K562 (cell line): ENCODE data around the gene S100A1. TPM values are rescaled to one million over a fixed set of nuclear protein-coding genes. Genes with fewer than 3 reads are reported as not detected.

Experiments
- ATAC-seq: fragments of 200-7000 bp; cut with Tn5 transposase; 3 replicates; pipeline ENCODE4 v1.9.1; 2020; ENCODE audit warnings: moderate library complexity
- BruUV-seq: library from RNA; stranded (reverse); fragments of 400-500 nt; replicated peaks from 2 replicates; lab custom pipeline; 2021; lab: Mats Ljungman, UMichigan
- CTCF ChIA-PET: fragments of 300-600 bp; formaldehyde crosslinking; extraction: SDS; loops from one replicate; lab custom pipeline; 2021; ENCODE audit warnings: low intra/inter-chr PET ratio; lab: Yijun Ruan, JAX
- POLR2A ChIA-PET: fragments of 300-600, 350-650 bp; sonication (Branson Sonifier 250); formaldehyde crosslinking; extraction: SDS; loops from one replicate; lab custom pipeline; 2021; ENCODE audit warnings: antibody characterized with exemption, inconsistent platforms; lab: Yijun Ruan, JAX
- DNase-seq, 4 experiments: peaks; one replicate each; pipeline versions ENCODE4 v3.0.0 to v3.0.0-alpha.2; 2011 to 2018; ENCODE audit warnings: low spot score in 3 of 4, mixed read lengths in 3 of 4; ENCODE audit errors: extremely low read depth in 1 of 4
- FAIRE-seq: peaks from 2 replicates; lab custom pipeline; 2011; peaks lifted over from hg19 to GRCh38; lab: Jason Lieb, UNC
- H2AFZ ChIP-seq: 2 replicates; pipeline ENCODE4 v1.6.0; 2011; ENCODE audit warnings: low read depth, low read length, control low read depth, inconsistent platforms
- H3K27ac ChIP-seq: fragments of 200-600 bp; 3 replicates; pipeline ENCODE4 v1.8.0; 2011; ENCODE audit warnings: low read depth, mild to moderate bottlenecking, control low read depth, inconsistent platforms, low read length, moderate library complexity, mixed read lengths; ENCODE audit errors: extremely low read depth
- H3K27me3 ChIP-seq, 2 experiments: fragments of 300-600 bp in 1 of 2; 2 replicates in 1 of 2; 3 replicates in 1 of 2; pipeline versions ENCODE4 v1.6.0 to v1.8.0; 2011; ENCODE audit warnings: inconsistent platforms in 2 of 2, low read length in 2 of 2, mild to moderate bottlenecking in 1 of 2, mixed read lengths in 1 of 2, moderate library complexity in 1 of 2; ENCODE audit not compliant: control insufficient read depth in 2 of 2, insufficient read depth in 2 of 2
- H3K36me3 ChIP-seq: fragments of 300-600 bp; 3 replicates; pipeline ENCODE4 v1.8.0; 2011; ENCODE audit warnings: mild to moderate bottlenecking, low read length, inconsistent platforms; ENCODE audit not compliant: control insufficient read depth, insufficient read depth
- H3K4me1 ChIP-seq, 2 experiments: fragments of 200-600 bp in 1 of 2; replicated peaks in 1 of 2; 2 replicates in 1 of 2; 3 replicates in 1 of 2; pipeline versions ENCODE4 v1.5.1 to v1.8.0; 2011; ENCODE audit warnings: inconsistent platforms in 2 of 2, low read length in 2 of 2, mild to moderate bottlenecking in 1 of 2, mixed read lengths in 1 of 2, moderate library complexity in 1 of 2; ENCODE audit not compliant: control insufficient read depth in 2 of 2, insufficient read depth in 2 of 2
- H3K4me2 ChIP-seq: 2 replicates; pipeline ENCODE4 v1.6.1; 2011; ENCODE audit warnings: low read length, control low read depth, inconsistent platforms, mixed read lengths; ENCODE audit not compliant: insufficient read depth
- H3K4me3 ChIP-seq: fragments of 200-600 bp; sonication (generic), shearing (Covaris generic); 2 replicates; pipeline ENCODE4 v1.5.1; 2016; ENCODE audit warnings: control low read depth, inconsistent platforms
- H3K79me2 ChIP-seq: fragments of 200-600 bp; 3 replicates; pipeline ENCODE4 v1.8.0; 2011; ENCODE audit warnings: low read length, inconsistent platforms; ENCODE audit not compliant: control insufficient read depth, insufficient read depth
- H3K9ac ChIP-seq, 2 experiments: 2 replicates each; pipeline versions ENCODE4 v1.6.0 to v1.6.1; 2011; ENCODE audit warnings: low read depth in 2 of 2, low read length in 2 of 2, control low read depth in 1 of 2, inconsistent platforms in 1 of 2, mild to moderate bottlenecking in 1 of 2, mixed read lengths in 1 of 2; ENCODE audit not compliant: insufficient read depth in 1 of 2
- H3K9me1 ChIP-seq: one replicate; pipeline ENCODE4 v1.6.0; 2011; ENCODE audit warnings: inconsistent platforms, mild to moderate bottlenecking, low read length, moderate library complexity; ENCODE audit not compliant: control insufficient read depth, insufficient read depth
- H3K9me3 ChIP-seq: replicated peaks from 2 replicates; pipeline ENCODE4 v1.5.1; 2011; ENCODE audit warnings: low read depth, low read length, inconsistent platforms; ENCODE audit not compliant: control insufficient read depth, insufficient read depth
- H4K20me1 ChIP-seq: replicated peaks from 2 replicates; pipeline ENCODE4 v1.6.1; 2011; ENCODE audit warnings: low read length, inconsistent platforms, mixed read lengths; ENCODE audit not compliant: control insufficient read depth, insufficient read depth
- ETS1 ChIP-seq: conservative IDR thresholded peaks from 2 replicates; pipeline ENCODE4 v1.6.1; 2011; ENCODE audit warnings: low read depth, mild to moderate bottlenecking, low read length; ENCODE audit not compliant: control insufficient read depth
- IRF9 ChIP-seq: fragments of 450-650 bp; IDR thresholded peaks from 2 replicates; pipeline ENCODE4 v1.6.1; 2016; ENCODE audit warnings: missing biosample characterization, missing genetic modification characterization
- KDM4B ChIP-seq, 2 experiments: fragments of 450-650 bp in 1 of 2; sonication (generic) in 1 of 2; IDR thresholded peaks; 2 replicates each; pipeline ENCODE4 v1.6.1; 2016 to 2017; ENCODE audit warnings: borderline replicate concordance in 2 of 2, antibody characterized with exemption in 1 of 2, low read depth in 1 of 2, mild to moderate bottlenecking in 1 of 2
- KLF13 ChIP-seq: fragments of 450-650 bp; IDR thresholded peaks from 2 replicates; pipeline ENCODE4 v1.6.1; 2016; ENCODE audit warnings: missing genetic modification characterization, low read depth, mild to moderate bottlenecking, missing compliant biosample characterization, moderate library complexity, borderline replicate concordance
- ZBTB2 ChIP-seq: fragments of 450-650 bp; IDR thresholded peaks from 2 replicates; pipeline ENCODE4 v1.6.1; 2016; ENCODE audit warnings: antibody characterized with exemption
- ZNF431 ChIP-seq: sonication (generic); formaldehyde crosslinking; IDR thresholded peaks from 2 replicates; pipeline ENCODE4 v1.8.0; 2022; ENCODE audit warnings: mild to moderate bottlenecking, missing genetic modification reagents
- in situ Hi-C: fragments of 300-500 bp; cut with MboI; formaldehyde crosslinking; loops from 4 replicates; pipeline ENCODE4 v1.15.0; 2018; ENCODE audit warnings: inconsistent platforms, mixed read lengths
- intact Hi-C: fragments of 100-400 bp; cut with micrococcal nuclease; formaldehyde crosslinking; loops from 2 replicates; pipeline ENCODE4 v1.14.2; 2022
- polyA plus RNA-seq, 8 experiments: library from polyadenylated mRNA; depleted of rRNA in 4 of 8; stranded (reverse) in 5 of 8; unstranded in 3 of 8; fragments of >200 nt; fragmentation: Nextera tagmentation in 2 of 8; fragmentation: Illumina TruSeq in 1 of 8; extraction: Ambion mirVana in 2 of 8; extraction: Trizol in 1 of 8; gene quantifications; 2 replicates each; pipeline versions ENCODE4 v1.2.1 to v1.2.3, GENCODE V29; 2011 to 2014; ENCODE audit warnings: inconsistent platforms in 1 of 8, missing spikeins in 1 of 8
- total RNA-seq, 7 experiments: library from RNA; depleted of rRNA in 6 of 7; stranded (reverse); fragments of >200 nt in 6 of 7; fragmentation: Illumina TruSeq in 2 of 7; extraction: Trizol in 2 of 7; gene quantifications; 2 replicates each; pipeline versions ENCODE4 v1.2.1 to v1.2.3, GENCODE V29; 2011 to 2021; ENCODE audit warnings: low replicate concordance in 1 of 7

S100A1 gene
- total and polyA plus RNA-seq, 9 of the 15 experiments (the other 6 are each of a cell fraction or from before 2014, with no cell fraction given) = 0.44 to 30.1 (median 12.7) TPM

- no peak overlapping the region for H3K9ac ChIP-seq
- POLR2A ChIA-PET = interaction anchor here (0.6 to 1.1 kb wide), 3 partner anchors 15 to 52 kb away, joined by 3 read pairs; no protein-coding TSS in a partner anchor
- no peak for DNase-seq
Observed at GRCh38 chr1:153578490-153578889, 49.7 kb upstream of the S100A1 start.

More at GRCh38 chr1:153578490-153578889, 49.7 kb upstream of the S100A1 start:
- Histone ChIP-seq H3K27ac (no peak overlapping the region), H3K36me3 (no peaks in the 10 kb centered on the region), H3K9me1 (no peaks in the 10 kb centered on the region), H3K79me2 (no peaks in the 10 kb centered on the region), H4K20me1 (no peaks in the 10 kb centered on the region), H3K4me2 (no peak overlapping the region), H3K4me1 (peaks cover 0 to 5% of the 10 kb centered on the region in 2 experiments; a peak in 2 of 5 replicates), H3K4me3 (no peak overlapping the region), H3K9me3 (no peaks in the 10 kb centered on the region)
- CTCF ChIA-PET = no interaction called here
- ATAC-seq (no peak), FAIRE-seq (no peak)
- in situ Hi-C loops (no loop called here), intact Hi-C loops (no loop called here)
- BruUV-seq = no TSS peak
- TF ChIP-seq KDM4B (IDR thresholded peaks at IDR 0.05; ENCODE audit: borderline replicate concordance in 2 of 2, low read depth in 1 of 2) (no peak), IRF9 (tag) (no peak), ETS1 (no peak), ZNF431 (CRISPR knock-in tag) (no peak), KLF13 (tag) (no peak), ZBTB2 (no peak)
- TF ChIP-seq, all 486 proteins: peak for 0
- no peaks in the 10 kb centered on the region for H3K27me3 ChIP-seq
- no peak overlapping the region for H2AFZ ChIP-seq
